GM12878 (cell line): ENCODE results near the gene DPY19L1.

Experiments
- CTCF ChIP-seq, 3 experiments: IDR thresholded peaks in 2 of 3; conservative IDR thresholded peaks in 1 of 3; 2 replicates each; pipeline ENCODE4 v1.5.1; 2011; ENCODE audit warnings: low read depth in 3 of 3, low read length in 3 of 3, mild to moderate bottlenecking in 3 of 3, control low read depth in 2 of 3, moderate library complexity in 2 of 3, inconsistent platforms in 1 of 3, mixed read lengths in 1 of 3; ENCODE audit not compliant: control insufficient read depth in 2 of 3, insufficient read depth in 1 of 3; ENCODE audit errors: extremely low read depth in 1 of 3
- POLR2A ChIP-seq: IDR thresholded peaks from 2 replicates; pipeline ENCODE4 v1.6.1; 2011; ENCODE audit warnings: low read depth, mild to moderate bottlenecking, low read length
- RELA ChIP-seq: fragments of 450-650 bp; IDR thresholded peaks from 2 replicates; pipeline ENCODE4 v1.8.0; 2014; ENCODE audit warnings: borderline replicate concordance; ENCODE audit not compliant: partially characterized antibody

GRCh38 chr7:34952822-34953221, 84.5 kb downstream of the DPY19L1 start:
- TF ChIP-seq CTCF (IDR thresholded peaks at IDR 0.05 in 2 of 3, conservative IDR thresholded peaks at IDR 0.05 in 1 of 3; ENCODE audit: control insufficient read depth in 2 of 3, extremely low read depth in 1 of 3, insufficient read depth in 1 of 3, low read depth in 3 of 3, low read length in 3 of 3) (no peak), RELA (no peak), POLR2A (no peak)
